Osteoblast (primary cell): Measurements from ENCODE around the gene SMAD3. TPM values are rescaled to one million over a fixed set of nuclear protein-coding genes. Genes with fewer than 3 reads are reported as not detected.

Experiments used
- DNase-seq: peaks from one replicate; pipeline ENCODE4 v3.0.0; 2011; ENCODE audit warnings: low spot score, mixed read lengths; ENCODE audit not compliant: insufficient read length; ENCODE audit errors: missing footprints
- H2AFZ ChIP-seq: 2 replicates; pipeline ENCODE4 v1.6.0; 2011; ENCODE audit warnings: mild to moderate bottlenecking, low read length
- H3K27ac ChIP-seq: 2 replicates; pipeline ENCODE4 v1.5.1; 2011; ENCODE audit warnings: mild to moderate bottlenecking, low read depth, low read length, moderate library complexity
- H3K27me3 ChIP-seq: 2 replicates; pipeline ENCODE4 v1.6.0; 2012; ENCODE audit warnings: mild to moderate bottlenecking, control low read depth, inconsistent platforms, low read length, moderate library complexity; ENCODE audit not compliant: insufficient read depth
- H3K36me3 ChIP-seq: 2 replicates; pipeline ENCODE4 v1.5.1; 2011; ENCODE audit warnings: mild to moderate bottlenecking, low read length, control low read depth, moderate library complexity; ENCODE audit not compliant: insufficient read depth
- H3K4me1 ChIP-seq: 2 replicates; pipeline ENCODE4 v1.5.1; 2011; ENCODE audit warnings: mild to moderate bottlenecking, low read length, control low read depth, moderate library complexity; ENCODE audit not compliant: insufficient read depth
- H3K4me2 ChIP-seq: 2 replicates; pipeline ENCODE4 v1.6.0; 2011; ENCODE audit warnings: mild to moderate bottlenecking, low read length; ENCODE audit not compliant: insufficient read depth
- H3K4me3 ChIP-seq: fragments of 200-600 bp; sonication (generic); 3 replicates; pipeline ENCODE4 v1.5.1; 2012; ENCODE audit warnings: mild to moderate bottlenecking, low read length, inconsistent platforms; ENCODE audit not compliant: insufficient read depth
- H3K79me2 ChIP-seq: 2 replicates; pipeline ENCODE4 v1.6.0; 2012; ENCODE audit warnings: mild to moderate bottlenecking, low read length, control low read depth, inconsistent platforms; ENCODE audit not compliant: insufficient read depth
- H3K9me3 ChIP-seq: 2 replicates; pipeline ENCODE4 v1.5.1; 2011; ENCODE audit warnings: low read depth, low read length, control low read depth
- H4K20me1 ChIP-seq: 2 replicates; pipeline ENCODE4 v1.6.0; 2012; ENCODE audit warnings: mild to moderate bottlenecking, low read length, control low read depth; ENCODE audit not compliant: insufficient read depth
- total RNA-seq: library from RNA; depleted of rRNA; stranded (reverse); fragments of >200 nt; gene quantifications from 2 replicates; pipeline ENCODE4 v1.2.3, GENCODE V29; 2012
- TF ChIP-seq, protein P1 (sequence below): IDR thresholded peaks from 2 replicates; pipeline ENCODE4 v1.5.1; 2011; ENCODE audit warnings: mild to moderate bottlenecking, low read depth, low read length, moderate library complexity; ENCODE audit errors: extremely low read depth

SMAD3 gene
- total RNA-seq, 1 donor, result 60.1 TPM

- Histone ChIP-seq H3K27me3 (no peaks in the 10 kb centered on the region), H2AFZ (no peak overlapping the region), H3K4me3 (no peak overlapping the region), H3K27ac (peak overlapping the region; percentile 84), H3K4me2 (peak overlapping the region; percentile 64), H3K79me2 (peaks cover 99% of the 10 kb centered on the region), H3K36me3 (peaks cover 45% of the 10 kb centered on the region), H4K20me1 (peaks cover 57% of the 10 kb centered on the region), H3K4me1 (peaks cover 90% of the 10 kb centered on the region), H3K9me3 (no peaks in the 10 kb centered on the region)
- TF ChIP-seq, protein P1, sequence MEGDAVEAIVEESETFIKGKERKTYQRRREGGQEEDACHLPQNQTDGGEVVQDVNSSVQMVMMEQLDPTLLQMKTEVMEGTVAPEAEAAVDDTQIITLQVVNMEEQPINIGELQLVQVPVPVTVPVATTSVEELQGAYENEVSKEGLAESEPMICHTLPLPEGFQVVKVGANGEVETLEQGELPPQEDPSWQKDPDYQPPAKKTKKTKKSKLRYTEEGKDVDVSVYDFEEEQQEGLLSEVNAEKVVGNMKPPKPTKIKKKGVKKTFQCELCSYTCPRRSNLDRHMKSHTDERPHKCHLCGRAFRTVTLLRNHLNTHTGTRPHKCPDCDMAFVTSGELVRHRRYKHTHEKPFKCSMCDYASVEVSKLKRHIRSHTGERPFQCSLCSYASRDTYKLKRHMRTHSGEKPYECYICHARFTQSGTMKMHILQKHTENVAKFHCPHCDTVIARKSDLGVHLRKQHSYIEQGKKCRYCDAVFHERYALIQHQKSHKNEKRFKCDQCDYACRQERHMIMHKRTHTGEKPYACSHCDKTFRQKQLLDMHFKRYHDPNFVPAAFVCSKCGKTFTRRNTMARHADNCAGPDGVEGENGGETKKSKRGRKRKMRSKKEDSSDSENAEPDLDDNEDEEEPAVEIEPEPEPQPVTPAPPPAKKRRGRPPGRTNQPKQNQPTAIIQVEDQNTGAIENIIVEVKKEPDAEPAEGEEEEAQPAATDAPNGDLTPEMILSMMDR, result no peak
- peak; percentile 75 for DNase-seq
Measured at GRCh38 chr15:67076147-67076843, 10.9 kb downstream of the SMAD3 start.

DNA sequence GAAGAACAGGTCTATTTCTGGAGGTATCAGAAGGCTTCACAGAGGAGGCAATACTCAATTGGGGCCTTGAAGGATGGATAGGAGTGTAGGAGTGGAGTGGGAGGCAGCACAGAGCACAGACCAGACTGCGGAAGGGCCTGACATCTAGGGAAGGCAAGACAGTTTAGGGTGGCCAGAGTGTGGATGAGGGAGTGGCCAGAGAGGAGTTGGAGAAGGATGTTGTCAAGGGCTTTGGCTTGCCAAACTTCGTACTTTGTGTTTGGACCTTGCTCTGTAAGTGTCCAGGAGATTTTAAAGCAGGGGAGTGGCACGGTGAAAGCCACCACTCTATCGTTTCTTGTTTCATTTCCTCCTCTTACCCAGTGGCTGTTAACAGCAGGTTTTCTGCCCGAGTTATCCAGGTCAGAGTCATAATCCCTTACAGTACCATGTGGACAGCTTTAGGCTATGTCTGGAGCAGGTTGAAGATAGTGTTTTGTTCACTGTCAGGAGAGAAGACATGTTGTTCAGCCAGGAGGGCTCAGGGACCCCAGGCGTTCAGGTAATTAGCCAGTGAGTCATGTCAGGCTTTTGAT is 12.3 kb downstream of the SMAD3 start:
- H3K79me2 ChIP-seq, result peaks cover 99% of the 10 kb centered on the region
- H3K4me2 ChIP-seq, result peak overlapping the region; percentile 25
- H3K4me3 ChIP-seq, result no peak overlapping the region
- peak overlapping the region; percentile 84 for H3K27ac ChIP-seq
- no peaks in the 10 kb centered on the region for H3K9me3 ChIP-seq
- TF ChIP-seq, protein P1, result no peak
- H3K4me1 ChIP-seq, result peaks cover 96% of the 10 kb centered on the region
- H2AFZ ChIP-seq, result no peak overlapping the region
- peak; percentile 71 for DNase-seq
- no peaks in the 10 kb centered on the region for H3K27me3 ChIP-seq
- H3K36me3 ChIP-seq, result peaks cover 45% of the 10 kb centered on the region
- peaks cover 61% of the 10 kb centered on the region for H4K20me1 ChIP-seq

DNA sequence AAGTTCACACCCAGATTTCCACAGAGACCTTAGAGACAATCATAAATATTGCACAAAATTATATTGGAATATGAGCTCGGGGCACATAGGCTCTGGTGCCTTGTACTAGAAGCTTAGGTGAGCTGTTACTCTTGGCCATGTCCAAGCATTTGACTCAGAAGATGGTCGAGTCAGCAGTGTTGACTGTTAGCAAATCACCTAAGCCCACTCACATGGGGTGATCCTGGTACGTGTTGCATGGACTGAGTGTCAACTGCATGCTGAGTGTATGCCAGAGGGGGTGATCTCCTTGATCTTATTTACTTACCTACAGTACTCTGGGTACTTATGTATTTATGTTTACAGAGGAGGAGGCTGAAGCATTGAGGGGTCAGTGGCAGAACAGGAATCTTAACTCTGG is 14.0 kb downstream of the SMAD3 start:
- H3K4me2 ChIP-seq, result no peak overlapping the region
- no peaks in the 10 kb centered on the region for H3K27me3 ChIP-seq
- no peaks in the 10 kb centered on the region for H3K9me3 ChIP-seq
- H2AFZ ChIP-seq, result no peak overlapping the region
- H3K79me2 ChIP-seq, result peaks cover 97% of the 10 kb centered on the region
- H4K20me1 ChIP-seq, result peaks cover 65% of the 10 kb centered on the region
- no peak for DNase-seq
- TF ChIP-seq, protein P1, result no peak
- H3K4me3 ChIP-seq, result no peak overlapping the region
- peak overlapping the region; percentile 97 for H3K27ac ChIP-seq
- peaks cover 52% of the 10 kb centered on the region for H3K36me3 ChIP-seq
- H3K4me1 ChIP-seq, result peaks cover 98% of the 10 kb centered on the region

DNA sequence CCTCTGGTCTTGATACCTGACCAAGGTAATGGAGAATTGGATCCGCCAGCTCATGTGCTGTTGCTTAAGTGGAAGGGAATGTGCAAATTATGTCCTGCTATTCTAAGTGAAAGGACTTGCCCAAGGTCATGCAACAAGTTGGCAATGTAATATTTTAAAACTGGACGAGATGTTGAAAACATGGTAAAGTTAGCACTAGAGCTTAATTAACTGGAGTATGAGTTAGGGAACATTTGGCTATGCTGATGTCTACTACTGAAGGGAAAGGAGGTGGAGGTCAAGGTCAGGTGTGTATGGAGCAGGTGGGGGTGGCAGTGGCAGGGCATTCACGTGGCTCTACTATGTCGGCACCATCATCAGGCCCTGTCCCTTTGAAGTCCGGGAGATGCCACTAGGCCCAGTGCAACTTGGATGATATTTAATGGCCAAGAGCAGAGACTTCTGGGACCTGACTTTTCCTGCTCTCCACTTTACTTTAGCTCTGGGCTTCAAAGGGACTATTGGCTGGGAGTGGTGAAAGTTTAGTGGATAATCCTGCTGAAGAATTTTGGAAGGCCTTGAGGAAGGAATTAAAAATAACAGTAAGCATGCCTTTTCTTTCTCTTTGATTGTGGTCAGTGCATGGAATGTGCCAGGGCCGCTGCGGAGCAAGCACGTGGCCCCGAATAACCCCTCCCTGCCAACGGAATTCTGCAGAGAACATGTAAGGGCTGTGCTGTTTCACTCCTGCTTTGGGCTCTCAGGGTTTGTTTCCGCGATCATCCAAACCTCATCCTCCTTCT is 14.9 kb downstream of the SMAD3 start:
- Histone ChIP-seq H2AFZ (no peak overlapping the region), H4K20me1 (peaks cover 74% of the 10 kb centered on the region), H3K4me2 (peak overlapping the region; percentile 73), H3K4me3 (peak overlapping the region; percentile 38), H3K36me3 (peaks cover 58% of the 10 kb centered on the region), H3K27ac (peak overlapping the region; percentile 97), H3K4me1 (peaks cover 98% of the 10 kb centered on the region), H3K9me3 (no peaks in the 10 kb centered on the region), H3K27me3 (no peaks in the 10 kb centered on the region), H3K79me2 (peaks cover 97% of the 10 kb centered on the region)
- DNase-seq, result peak; percentile 77
- TF ChIP-seq, protein P1, result no peak
